HG02943 (cell line): ENCODE measurements around the gene METTL22.
"Not testable (repeated sequence)": the region's sequence is repeated elsewhere in the genome, so short reads cannot be mapped to it uniquely, and the experiment has no call there.

Experiments
- ATAC-seq: cut with Tn5 transposase; IDR thresholded peaks from one replicate; pipeline ENCODE4 v1.9.1; 2021; ENCODE audit warnings: mild to moderate bottlenecking, low read depth, moderate library complexity; ENCODE audit not compliant: unreplicated experiment

The METTL22 gene

DNA sequence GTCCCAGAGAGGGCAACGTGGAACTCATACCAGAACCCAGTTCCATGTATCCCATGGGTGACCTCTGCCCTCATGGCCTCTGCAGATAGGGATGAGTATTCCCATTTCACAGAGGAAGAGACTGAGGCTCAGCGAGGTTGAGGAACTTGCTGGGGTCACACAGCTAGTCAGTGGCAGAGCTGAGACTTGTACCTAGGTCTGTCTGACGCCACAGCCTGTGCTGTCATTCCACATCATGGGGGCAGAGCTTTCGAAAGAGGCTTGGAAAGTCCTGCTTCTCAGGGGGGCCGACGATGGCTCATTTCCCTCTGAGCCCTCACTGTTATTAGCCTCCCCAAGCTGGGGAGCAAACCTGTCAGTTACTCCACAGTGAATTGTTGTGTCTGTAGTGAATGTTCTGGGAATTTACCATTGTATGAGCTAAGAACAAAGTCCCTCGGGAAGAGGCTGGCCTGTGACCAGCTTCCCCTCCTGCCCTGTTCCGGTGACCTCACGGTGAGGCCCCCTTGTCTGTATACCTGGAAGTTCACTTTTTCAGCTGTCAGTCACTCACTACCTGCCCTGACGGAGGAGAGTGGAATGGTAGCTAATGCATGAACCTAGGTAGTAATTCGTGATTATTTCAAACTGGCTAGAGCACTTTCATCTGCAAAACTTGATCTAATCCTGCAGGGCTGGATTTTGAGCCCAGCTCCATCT lies 8.9 kb downstream of the METTL22 start:
- no peak for ATAC-seq

DNA sequence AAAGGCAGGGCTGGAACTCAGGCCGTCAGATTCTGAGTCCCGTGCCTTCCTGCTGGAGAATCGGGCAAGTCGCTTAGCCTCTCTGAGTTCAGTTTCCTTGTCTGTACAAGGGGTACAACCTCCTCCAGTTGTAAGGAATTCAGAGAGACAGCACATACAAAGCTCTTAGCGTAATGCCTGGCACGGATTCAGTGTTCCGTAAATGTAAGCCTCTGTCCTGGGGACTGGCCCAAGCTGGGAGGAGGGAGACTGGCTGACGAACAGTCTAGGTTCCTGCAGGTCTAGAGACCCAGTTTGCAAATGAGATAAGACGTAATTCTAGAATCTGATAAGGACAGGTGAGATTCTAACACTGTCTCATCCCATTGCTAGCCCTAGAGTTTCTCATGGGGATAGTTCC lies 9.9 kb downstream of the METTL22 start:
- ATAC-seq = no peak

DNA sequence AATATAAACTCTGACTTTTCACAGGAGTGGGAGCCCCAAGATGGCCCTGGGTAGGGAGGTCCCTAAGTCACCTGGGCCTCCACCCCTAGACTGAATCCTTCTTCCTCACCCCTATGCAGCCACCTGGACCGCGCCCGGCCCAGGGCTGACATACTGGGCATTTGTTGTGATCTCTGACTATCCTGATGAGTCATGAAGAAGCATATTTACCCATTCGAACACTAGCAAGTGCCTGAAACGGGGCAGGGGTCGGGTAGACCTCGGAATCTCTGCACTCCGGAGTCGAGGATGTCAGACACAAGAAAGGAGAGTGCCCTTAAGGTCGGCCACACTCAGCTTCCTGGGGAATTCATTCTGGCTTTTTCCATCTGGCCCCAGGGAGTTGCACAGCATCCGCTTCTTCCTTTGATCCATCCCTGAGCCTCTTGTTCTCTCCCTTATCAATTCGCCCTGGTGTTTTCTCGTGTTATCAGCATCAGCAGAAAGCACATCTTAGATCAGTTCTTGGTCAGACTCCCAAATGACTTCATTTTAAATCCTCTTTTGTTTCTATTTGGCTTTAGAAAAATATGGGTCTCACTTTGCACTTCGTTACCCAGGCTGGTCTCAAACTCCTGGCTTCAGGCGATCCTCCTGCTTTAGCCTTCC lies 10.4 kb downstream of the METTL22 start:
- ATAC-seq = no peak

GRCh38 chr16:8632675-8633182 lies 11.2 kb downstream of the METTL22 start:
- no peak for ATAC-seq

- ATAC-seq = no peak
These were observed 13.7 kb downstream of the METTL22 start for GRCh38 chr16:8634991-8635736.

DNA sequence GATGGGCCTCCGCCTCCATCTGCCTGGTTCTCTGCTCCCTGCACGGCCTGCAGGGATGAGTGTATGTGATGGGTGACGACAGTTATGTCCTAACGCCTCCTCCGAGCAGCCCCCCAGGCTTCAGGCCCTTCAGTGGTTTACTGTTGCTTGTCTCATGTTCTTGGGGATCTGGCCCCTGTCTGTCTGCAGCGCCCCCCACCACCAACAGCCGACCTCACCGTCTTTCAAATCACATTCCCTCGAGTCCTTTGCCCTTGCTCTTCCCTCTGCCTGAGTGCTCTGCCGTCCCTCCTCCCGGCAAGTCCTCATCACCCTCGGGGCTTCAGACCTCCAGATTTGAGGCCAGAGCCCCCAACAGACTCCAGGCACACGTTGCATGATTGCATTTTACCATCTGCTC lies 18.2 kb downstream of the METTL22 start:
- ATAC-seq = no peak

DNA sequence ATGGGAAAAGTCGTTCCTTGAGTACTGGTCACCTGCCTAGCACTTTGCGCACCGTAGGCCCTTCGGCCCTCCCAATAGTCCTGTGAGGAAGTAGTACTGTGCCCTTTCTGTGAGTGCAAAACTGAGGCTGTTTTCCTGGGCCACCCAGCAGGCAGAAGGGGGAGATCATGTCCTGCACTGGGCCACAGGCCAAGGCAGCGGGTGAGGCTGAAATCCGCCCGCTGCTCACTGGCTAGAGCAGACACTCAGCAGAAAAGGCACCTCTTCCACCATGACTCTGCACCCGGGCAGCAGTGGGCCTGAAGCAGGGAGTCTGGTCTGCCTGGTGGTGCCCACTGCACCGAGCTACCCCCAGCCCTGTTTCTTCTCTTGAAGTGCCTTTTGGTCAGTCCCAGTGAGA lies 20.2 kb downstream of the METTL22 start:
- no peak for ATAC-seq

GRCh38 chr16:8642146-8642545 lies 20.6 kb downstream of the METTL22 start:
- ATAC-seq = no peak

GRCh38 chr16:8644211-8645140 lies 23.0 kb downstream of the METTL22 start:
- no peak for ATAC-seq

DNA sequence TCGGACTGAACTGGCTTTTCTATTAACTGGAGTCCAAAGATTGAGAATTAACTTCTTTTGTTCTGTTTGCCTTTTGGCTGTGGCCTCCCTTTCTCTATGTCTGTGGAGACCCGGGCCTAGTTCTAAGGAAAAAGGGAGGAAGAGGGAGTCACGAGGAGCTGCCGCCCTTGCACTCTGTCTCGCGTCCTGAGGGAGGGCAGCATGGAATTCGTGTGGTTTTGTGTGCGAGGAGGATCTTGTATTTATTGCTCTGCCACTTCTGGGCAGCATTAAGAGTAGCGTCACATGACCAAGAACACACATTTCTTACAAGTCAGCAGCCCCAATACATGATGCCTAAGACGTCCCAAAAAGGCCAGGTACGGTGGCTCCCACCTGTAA lies 23.6 kb downstream of the METTL22 start:
- no peak for ATAC-seq

DNA sequence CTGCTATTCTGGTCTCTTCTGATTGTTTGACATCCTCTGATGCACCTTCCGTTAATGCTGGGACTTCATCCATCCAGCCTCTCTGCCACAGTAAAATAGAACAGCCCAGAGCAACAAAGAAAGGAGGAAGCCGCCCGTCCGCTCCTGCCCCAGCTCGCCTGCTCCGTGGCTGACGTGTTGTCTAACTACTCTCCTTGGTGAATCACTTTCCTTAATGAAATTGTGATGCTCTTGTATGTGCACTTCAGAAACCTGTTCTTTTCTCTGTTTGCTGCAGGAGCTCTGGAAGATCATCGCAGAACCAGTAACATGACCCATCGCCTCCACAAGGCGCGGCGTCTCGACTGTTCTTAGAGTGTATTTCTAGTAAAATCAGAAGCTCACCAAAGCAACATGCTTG lies 24.3 kb downstream of the METTL22 start:
- ATAC-seq = no peak

GRCh38 chr16:8646326-8647053 lies 25.0 kb downstream of the METTL22 start:
- no peak for ATAC-seq

DNA sequence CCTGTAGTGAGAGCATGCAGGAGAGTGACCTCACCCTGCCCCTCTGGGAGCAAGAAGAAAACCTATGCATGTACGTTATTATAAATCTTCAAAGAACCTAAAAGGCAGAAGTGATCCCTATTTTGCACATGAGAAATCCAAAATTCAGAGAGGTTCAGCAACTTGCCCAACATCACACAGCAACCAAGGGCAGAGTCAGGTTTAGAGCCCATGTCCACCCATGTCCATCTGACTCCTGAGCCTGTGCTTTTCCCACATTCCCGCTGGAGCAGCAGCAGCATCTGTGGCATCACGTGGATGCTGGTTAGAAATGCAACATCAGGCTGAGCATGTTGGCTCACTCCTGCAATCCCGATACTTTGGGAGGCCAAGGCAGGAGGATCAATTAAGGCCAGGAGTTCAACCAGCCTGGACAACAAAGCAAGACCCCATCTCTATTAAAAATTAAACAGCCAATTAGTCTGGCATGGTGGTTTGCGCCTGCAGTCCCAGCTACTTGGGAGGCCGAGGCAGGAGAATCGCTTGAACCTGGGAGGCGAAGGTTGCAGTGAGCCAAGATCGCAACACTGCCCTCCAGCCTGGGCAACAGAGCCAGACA lies 26.3 kb downstream of the METTL22 start:
- no peak for ATAC-seq

DNA sequence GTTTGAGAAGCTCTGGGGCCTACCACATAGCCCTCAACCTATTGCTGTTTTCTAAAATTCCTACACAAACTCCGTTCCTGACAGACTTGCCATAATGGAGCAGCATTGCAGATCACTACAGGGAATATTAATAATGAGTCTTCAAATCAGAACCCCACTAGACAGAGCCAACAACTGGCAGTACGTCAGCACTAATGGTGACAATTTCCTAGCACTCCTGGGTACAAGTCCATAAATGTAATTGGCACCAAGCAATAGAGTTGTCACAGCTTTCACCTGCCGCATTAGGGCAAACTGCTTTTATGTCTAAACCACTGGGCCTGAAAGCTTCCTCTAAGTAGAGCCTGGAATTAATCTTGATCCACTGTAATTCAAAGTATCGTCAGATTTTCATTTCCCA lies 27.4 kb downstream of the METTL22 start:
- no peak for ATAC-seq

GRCh38 chr16:8649829-8650554 lies 28.5 kb downstream of the METTL22 start:
- ATAC-seq = no peak

GRCh38 chr16:8651958-8652357 lies 30.5 kb downstream of the METTL22 start:
- ATAC-seq = not testable (repeated sequence)

DNA sequence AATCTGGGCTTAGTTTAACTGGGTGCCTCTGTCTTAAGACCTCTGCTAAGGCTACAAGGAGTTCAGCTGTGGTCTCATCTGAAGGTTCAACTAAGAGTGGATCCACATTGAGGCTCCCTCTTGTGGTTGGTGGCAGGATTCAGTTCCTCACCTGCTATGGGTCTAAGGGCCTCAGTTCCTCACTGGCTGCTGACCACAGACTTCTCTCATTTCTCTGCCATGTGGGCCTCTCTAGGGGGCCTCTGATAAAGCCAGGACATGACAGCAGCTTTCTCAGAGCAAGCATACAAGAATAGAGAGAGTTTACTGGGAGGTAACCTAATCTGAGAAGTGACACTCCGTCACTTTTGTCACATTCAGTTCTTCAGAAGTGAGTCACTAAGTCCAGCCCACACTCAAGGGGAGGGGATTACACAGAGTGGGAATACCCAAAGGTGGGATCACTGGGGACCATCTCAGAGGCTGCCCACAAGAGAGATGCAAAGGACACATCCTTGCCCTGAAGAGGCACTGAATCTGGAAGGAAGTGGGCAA lies 33.8 kb downstream of the METTL22 start:
- no peak for ATAC-seq

DNA sequence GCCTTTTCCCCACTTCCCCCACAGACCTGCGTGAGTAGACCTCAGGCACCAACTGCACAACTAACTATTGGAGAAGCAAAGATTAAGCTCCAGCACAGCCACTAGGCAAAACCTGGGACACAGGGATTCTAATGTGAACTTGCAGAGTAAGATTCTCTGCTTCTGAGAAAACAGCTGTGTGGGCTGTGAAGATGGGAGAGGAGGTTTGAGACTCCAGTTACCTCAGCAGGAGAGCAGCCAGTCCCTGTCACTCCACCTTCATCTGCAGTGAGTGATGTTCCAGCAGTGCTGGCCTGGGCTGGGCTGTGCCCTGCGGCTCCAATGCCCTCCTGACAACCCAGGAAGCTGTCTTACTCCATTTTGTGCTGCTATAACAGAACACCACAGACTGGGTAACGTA lies 34.9 kb downstream of the METTL22 start:
- ATAC-seq = no peak
